Stromal cell of bone marrow (primary cell): ENCODE measurements around the gene PRKAR1A.

Experiments
- DNase-seq: peaks from one replicate; pipeline ENCODE4 v3.0.0-alpha.2; 2012; ENCODE audit warnings: low read depth

Gene PRKAR1A

DNA sequence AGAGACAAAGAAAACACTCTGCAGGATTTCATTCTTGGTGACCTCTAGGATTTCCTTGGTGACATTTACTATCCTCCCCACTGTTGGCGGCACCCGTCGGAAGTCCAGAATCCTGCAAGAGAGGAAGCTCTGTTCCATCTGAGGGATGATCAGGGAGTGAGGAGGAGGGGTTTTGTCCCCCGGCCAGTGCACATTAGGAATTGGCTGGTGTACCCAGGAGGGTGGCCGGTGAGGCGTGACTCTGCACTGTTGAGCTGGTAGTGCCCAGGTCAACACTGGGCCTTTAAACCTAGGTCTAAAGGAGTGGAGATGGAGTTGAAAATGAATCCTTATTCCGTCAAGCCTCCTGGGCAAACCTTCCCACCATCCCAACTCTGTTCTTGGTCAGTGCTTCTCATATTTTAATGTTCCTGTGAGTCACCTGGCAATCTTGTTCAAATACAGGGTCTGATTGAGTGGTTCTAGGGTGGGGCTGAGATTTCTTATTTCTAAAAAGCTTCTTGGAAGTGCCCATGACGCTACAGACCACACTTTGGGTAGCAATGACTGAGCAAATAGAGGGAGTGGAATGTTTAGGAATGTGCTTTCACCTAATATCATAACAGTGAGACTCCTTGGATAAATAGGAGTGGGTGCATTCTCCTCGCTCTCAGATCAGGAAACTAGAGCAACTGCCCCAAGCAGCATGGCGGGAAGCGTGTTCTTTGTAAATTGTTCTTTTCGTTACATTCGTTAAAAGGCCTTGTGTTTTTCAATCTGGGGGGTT is 30.7 kb downstream of the PRKAR1A start:
- DNase-seq = no peak

GRCh38 chr17:68544111-68544915 is 32.1 kb downstream of the PRKAR1A start:
- DNase-seq = no peak

DNA sequence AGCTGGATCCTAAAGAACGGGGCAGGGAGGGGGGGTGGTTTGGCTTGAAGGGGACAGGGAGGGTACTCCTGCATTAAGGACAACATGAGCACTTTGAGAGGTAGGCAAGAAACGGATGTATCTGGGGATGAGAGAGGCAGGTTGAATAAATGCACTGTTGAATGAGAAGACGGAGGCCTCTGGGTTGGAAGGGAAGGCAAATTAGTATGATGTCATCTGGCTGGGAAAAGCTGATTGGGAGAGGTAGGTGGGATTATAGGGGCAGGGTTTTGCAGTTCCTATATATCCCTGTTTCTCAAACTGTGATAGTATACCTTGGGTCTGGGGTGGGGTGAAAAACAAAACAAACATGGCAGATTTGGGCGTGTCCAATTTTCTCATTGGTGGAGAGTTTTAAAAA is 44.3 kb downstream of the PRKAR1A start:
- DNase-seq = no peak

- DNase-seq = no peak
Observed at GRCh38 chr17:68559316-68559715, 47.1 kb downstream of the PRKAR1A start.

DNA sequence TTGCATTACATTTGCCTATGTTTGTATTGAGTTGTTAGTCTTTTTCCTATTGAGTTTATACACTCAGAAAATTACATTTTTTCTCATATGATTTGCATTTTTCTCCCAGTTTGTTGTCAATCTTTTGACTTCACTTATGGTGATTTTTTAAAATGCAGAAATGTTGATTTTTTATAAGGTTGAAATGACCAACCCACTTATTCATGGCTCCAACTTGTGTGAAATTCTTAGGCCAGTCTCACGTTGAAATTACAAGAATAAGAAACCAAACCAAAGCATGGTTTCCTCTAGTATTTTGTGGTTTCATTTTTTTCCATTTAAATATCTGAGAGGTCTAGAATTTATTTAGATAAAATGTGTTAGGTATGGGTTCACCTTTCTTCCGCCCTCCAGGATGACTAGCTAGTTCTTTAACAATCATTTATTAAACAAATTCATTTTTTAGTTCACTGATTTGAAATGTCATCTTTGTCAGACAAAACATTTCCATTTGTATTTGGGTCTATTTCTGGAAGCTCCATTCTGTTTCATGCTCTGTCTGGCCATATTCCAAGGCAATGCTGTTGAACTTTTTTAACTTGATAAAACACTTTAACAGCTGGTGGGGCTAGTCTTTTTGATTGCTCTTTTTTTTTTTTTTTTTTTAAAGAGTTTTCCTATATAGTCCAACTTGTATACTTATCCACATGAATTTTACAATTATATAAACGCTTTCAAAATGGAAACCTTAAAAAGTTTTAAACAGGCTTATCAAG is 48.9 kb downstream of the PRKAR1A start:
- DNase-seq = no peak

GRCh38 chr17:68562736-68563135 is 50.5 kb downstream of the PRKAR1A start:
- no peak for DNase-seq

DNA sequence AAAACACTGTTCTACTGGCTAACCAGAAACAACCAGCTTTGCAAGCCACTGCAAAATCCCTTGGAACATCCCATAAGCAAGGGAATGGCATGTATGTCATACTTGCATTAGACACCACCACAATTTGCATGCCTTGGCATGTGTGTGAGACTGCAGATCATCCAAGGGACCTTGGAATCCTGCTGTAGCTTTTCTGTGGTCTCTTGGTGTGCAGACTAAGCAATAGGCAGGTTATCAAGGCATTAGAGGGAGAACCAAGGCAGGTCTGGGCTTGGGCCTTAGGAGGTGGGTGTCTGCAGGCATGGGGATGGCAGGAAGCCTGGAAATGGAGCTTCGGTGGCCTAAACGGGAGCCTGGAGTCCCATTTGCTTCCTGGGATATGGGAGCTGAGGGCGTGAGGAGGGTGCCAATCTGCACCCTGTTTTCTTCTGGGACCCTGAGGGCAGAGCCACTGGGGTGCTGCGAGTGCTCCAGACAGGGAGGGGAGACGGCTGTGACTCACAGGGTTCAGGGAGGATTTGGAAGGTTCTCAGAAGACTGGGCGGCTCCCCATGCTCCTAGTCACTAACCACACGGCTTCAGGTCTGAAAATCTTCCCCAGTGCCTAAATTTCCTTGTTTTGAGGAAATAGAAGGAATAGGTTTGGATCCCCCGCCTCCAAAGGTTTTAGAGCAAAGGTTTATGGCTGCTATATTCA is 52.3 kb downstream of the PRKAR1A start:
- DNase-seq = no peak

DNA sequence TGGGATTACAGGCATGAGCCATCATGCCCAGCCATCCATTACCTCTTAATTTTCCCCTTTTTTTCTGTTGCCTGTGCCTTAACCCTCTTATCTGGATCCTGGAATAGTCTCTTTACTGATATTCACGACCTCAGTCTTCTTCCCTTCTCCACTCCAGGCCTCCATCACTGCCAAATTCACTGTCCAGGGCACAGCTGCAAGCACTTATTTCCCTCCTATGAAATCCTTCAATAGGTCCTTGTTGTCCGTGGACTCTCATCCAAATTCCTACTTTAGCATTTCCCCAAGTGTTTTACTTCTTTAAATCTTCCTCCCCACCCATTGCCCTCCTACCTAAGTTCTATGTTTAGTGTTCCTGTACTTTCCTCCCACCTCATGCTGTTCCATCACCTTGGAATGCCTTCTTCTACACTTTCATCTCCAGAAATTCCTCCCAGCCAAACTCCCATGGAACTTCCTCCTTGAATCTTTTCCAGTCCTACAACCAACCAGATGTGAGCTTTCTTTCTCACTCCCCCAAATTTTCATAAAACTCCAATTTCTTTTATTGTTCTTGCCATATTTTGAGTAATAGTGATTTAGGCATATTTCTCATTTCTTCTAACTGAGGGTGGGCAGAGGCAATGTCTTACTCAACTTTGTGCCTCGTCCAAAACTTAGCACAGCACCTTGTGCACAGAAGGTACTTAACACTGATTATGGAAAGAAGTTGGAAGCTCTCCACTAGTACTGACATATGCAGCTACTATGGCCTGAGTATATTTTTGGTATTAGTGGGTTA is 53.6 kb downstream of the PRKAR1A start:
- no peak for DNase-seq

DNA sequence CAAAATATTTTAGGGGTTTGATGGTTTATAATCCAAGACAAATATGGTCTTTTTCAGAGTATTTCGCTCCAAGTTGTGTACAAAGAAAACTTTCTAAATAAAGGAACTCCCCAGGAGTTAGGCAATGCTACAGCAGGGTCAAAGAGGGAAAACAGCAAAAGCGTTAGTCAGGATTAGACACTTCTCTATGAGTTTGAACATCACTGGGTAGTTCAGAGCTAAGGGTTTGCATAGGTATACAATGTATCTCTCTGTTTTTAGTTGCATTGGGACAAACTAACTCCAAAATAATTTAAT is 54.2 kb downstream of the PRKAR1A start:
- DNase-seq = no peak

- no peak for DNase-seq
Observed at GRCh38 chr17:68567035-68567434, 54.8 kb downstream of the PRKAR1A start.

DNA sequence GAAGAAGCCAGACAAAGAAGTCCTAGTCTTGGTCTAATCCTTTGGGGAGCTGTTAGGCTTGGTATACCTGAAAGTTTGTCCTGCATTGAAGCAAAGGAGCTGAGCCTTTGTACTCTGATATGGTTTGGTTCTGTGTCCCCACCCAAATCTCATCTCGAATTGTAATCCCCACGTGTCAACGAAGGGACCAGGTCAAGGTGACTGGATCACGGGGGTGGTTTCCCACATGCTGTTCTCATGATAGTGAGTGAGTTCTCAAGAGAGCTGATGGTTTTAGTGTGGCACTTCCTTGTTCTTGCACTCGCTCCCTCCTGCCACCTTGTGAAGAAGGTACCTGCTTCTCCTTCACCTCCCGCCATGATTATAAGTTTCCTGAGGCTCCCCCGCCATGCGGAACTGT is 55.4 kb downstream of the PRKAR1A start:
- no peak for DNase-seq

DNA sequence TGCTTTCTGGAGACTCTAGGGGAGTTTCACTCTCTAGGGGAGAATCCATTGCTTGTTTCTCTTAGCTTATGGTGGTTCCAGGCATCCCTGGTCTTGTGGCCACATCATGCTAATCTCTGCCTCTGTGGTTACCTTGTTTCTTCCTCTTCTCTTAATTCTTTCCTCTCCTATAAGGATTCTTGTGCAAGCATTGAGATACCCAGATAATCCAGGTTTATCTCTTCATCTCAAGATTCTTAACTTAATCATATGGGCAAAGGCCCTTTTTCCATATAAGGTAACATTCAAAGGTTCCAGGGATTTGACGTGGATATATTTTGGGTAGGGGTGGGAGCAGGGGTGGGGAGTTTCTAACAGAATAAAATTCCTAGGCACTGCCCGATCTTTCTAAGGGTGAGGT is 56.4 kb downstream of the PRKAR1A start:
- no peak for DNase-seq

DNA sequence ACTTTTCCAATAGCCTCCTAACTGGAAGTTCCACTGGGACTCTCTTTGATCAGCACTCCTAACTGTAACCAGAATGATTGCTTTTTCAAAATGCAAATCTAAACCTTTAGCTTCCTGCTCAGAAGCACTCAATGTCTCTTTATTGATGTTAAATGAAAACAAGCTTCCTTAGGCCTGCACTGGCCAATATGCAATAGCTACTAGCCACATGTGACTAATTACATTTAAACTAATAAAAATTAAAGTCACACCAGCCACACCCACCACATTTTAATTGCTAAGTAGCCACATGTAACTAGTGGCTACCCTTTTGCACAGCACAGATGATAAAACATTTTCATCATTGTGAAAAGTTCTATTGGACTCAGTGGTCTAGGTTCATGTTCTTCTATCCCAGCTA is 57.1 kb downstream of the PRKAR1A start:
- DNase-seq = no peak

GRCh38 chr17:68570526-68570925 is 58.3 kb downstream of the PRKAR1A start:
- DNase-seq = no peak

- no peak for DNase-seq
Observed at GRCh38 chr17:68572138-68572842, 60.1 kb downstream of the PRKAR1A start.

GRCh38 chr17:68573338-68573737 is 61.1 kb downstream of the PRKAR1A start:
- DNase-seq = no peak

DNA sequence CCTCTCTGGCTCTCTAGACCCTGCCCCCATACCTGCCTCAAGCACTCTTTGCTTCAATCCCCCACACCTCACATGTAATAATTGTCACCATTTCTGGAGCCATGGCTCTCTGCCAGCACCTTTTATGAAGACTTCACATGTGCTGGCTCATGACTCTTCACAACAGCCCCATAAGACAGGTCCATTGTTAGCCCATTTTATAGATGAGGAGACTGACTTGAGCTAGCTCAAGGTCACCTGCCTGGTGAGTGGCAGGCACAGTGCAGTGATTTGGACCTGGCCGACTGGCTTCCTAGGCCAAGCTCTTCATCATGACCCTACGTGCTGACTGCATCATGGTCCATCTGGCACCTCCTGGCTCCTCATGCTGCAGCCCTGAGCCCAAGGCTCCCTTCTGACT is 63.9 kb downstream of the PRKAR1A start:
- no peak for DNase-seq

GRCh38 chr17:68576811-68577496 is 64.7 kb downstream of the PRKAR1A start:
- DNase-seq = peak; percentile 84

DNA sequence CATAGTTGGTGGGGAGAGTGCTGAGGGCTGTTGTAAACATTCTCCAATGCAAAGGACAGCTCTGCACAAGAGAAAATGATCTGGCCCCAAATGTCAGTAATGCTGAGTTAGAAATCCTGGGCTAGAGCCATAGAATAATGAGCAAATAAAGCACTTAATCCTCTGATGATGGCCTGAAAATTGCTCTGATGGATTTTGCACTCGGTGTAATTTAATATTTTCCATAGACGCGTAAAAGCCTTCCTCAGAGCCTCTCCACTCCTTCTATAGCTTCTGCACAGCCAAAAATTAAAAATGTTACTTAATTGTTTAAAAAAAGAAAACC is 65.2 kb downstream of the PRKAR1A start:
- DNase-seq = no peak

- no peak for DNase-seq
Observed at GRCh38 chr17:68578236-68578635, 66.0 kb downstream of the PRKAR1A start.
